ENCODE measurements around the gene NR5A2. TPM values are rescaled to one million over a fixed set of nuclear protein-coding genes. Genes with fewer than 3 reads are reported as not detected.

NR5A2 gene
- polyA plus RNA-seq, 1 donor (not counting 4 experiments of a cell fraction or from before 2014, with no cell fraction given): 0.05 TPM

GRCh38 chr1:200036619-200037270 is 9.2 kb downstream of the NR5A2 start:
- Histone ChIP-seq H3K9me1 (ENCODE audit: control insufficient read depth, extremely low read depth, insufficient read depth, low read length) (no peaks in the 10 kb centered on the region), H3K9ac (ENCODE audit: control insufficient read depth, extremely low read depth, insufficient read depth, low read length) (no peak overlapping the region), H3K4me1 (ENCODE audit: control insufficient read depth, extremely low read depth, insufficient read depth, low read length) (peaks cover 15% of the 10 kb centered on the region), H3K27ac (ENCODE audit: control insufficient read depth, insufficient read depth, low read length) (no peak overlapping the region), H3K36me3 (ENCODE audit: control insufficient read depth in 2 of 2, extremely low read depth in 1 of 2, insufficient read depth in 2 of 2, low read length in 2 of 2) (no peaks in the 10 kb centered on the region), H3K4me3 (ENCODE audit: control insufficient read depth in 2 of 3, extremely low read depth in 1 of 3, insufficient read depth in 2 of 3, low read depth in 1 of 3, low read length in 3 of 3) (no peak overlapping the region), H2AFZ (ENCODE audit: control insufficient read depth, low read length) (no peak overlapping the region), H3K79me2 (ENCODE audit: control insufficient read depth, insufficient read depth, low read length) (no peaks in the 10 kb centered on the region), H3K4me2 (ENCODE audit: control insufficient read depth, extremely low read depth, insufficient read depth, low read depth, low read length) (no peak overlapping the region), H3K9me3 (ENCODE audit: control insufficient read depth, low read depth, low read length) (no peaks in the 10 kb centered on the region), H3K27me3 (ENCODE audit: control insufficient read depth, extremely low read depth, insufficient read depth, low read length) (peaks cover 93% of the 10 kb centered on the region), H4K20me1 (ENCODE audit: control insufficient read depth, extremely low read depth, insufficient read depth, low read length) (peaks cover 8% of the 10 kb centered on the region)
- dilution Hi-C loops (cut with MboI; ENCODE audit: extremely low pct_ligation_motif_present, low sequenced_read_pairs): no loop called here
- TF ChIP-seq CTCF (optimal IDR thresholded peaks at IDR 0.05 in 1 of 3, IDR thresholded peaks at IDR 0.05 in 1 of 3, conservative IDR thresholded peaks at IDR 0.05 in 1 of 3; ENCODE audit: extremely low read depth in 1 of 3, insufficient read depth in 2 of 3, low read length in 3 of 3) (no peak), EZH2 (IDR thresholded peaks at IDR 0.05; ENCODE audit: low read length) (no peak)
- DNase-seq (ENCODE audit: low read depth, low spot score) (no peak), FAIRE-seq (no peak)

- H3K4me1 ChIP-seq (ENCODE audit: control insufficient read depth, extremely low read depth, insufficient read depth, low read length): peaks cover 15% of the 10 kb centered on the region
- no peaks in the 10 kb centered on the region for H3K79me2 ChIP-seq (ENCODE audit: control insufficient read depth, insufficient read depth, low read length)
- no peak for TF ChIP-seq CTCF (optimal IDR thresholded peaks at IDR 0.05 in 1 of 3, IDR thresholded peaks at IDR 0.05 in 1 of 3, conservative IDR thresholded peaks at IDR 0.05 in 1 of 3; ENCODE audit: extremely low read depth in 1 of 3, insufficient read depth in 2 of 3, low read length in 3 of 3)
- no peak for TF ChIP-seq EZH2 (IDR thresholded peaks at IDR 0.05; ENCODE audit: low read length)
- H3K9me1 ChIP-seq (ENCODE audit: control insufficient read depth, extremely low read depth, insufficient read depth, low read length): no peaks in the 10 kb centered on the region
- no peak overlapping the region for H3K9ac ChIP-seq (ENCODE audit: control insufficient read depth, extremely low read depth, insufficient read depth, low read length)
- H3K27me3 ChIP-seq (ENCODE audit: control insufficient read depth, extremely low read depth, insufficient read depth, low read length): peaks cover 97% of the 10 kb centered on the region
- no peak overlapping the region for H3K4me2 ChIP-seq (ENCODE audit: control insufficient read depth, extremely low read depth, insufficient read depth, low read depth, low read length)
- H3K27ac ChIP-seq (ENCODE audit: control insufficient read depth, insufficient read depth, low read length): no peak overlapping the region
- H3K9me3 ChIP-seq (ENCODE audit: control insufficient read depth, low read depth, low read length): no peaks in the 10 kb centered on the region
- no peak overlapping the region for H3K4me3 ChIP-seq (ENCODE audit: control insufficient read depth in 2 of 3, extremely low read depth in 1 of 3, insufficient read depth in 2 of 3, low read depth in 1 of 3, low read length in 3 of 3)
- DNase-seq (ENCODE audit: low read depth, low spot score): no peak
- no peaks in the 10 kb centered on the region for H3K36me3 ChIP-seq (ENCODE audit: control insufficient read depth in 2 of 2, extremely low read depth in 1 of 2, insufficient read depth in 2 of 2, low read length in 2 of 2)
- H4K20me1 ChIP-seq (ENCODE audit: control insufficient read depth, extremely low read depth, insufficient read depth, low read length): peaks cover 8% of the 10 kb centered on the region
- no peak overlapping the region for H2AFZ ChIP-seq (ENCODE audit: control insufficient read depth, low read length)
- dilution Hi-C loops (cut with MboI; ENCODE audit: extremely low pct_ligation_motif_present, low sequenced_read_pairs): no loop called here
- FAIRE-seq: no peak
Measured at GRCh38 chr1:200037501-200037900, 10.0 kb downstream of the NR5A2 start.

Data from keratinocyte (primary cell).